Natural killer cell (primary cell): Measurements from ENCODE around the gene ASPDH. TPM values are rescaled to one million over a fixed set of nuclear protein-coding genes. Genes with fewer than 3 reads are reported as not detected.

ENCODE experiments used
- ATAC-seq, 3 donors: fragments of 150-1000 bp in 2 of 3; fragments of 200-7000 bp in 1 of 3; cut with Tn5 transposase; 1 replicate in 1 of 3; 2 replicates in 2 of 3; pipeline ENCODE4 v1.10.0; 2021; ENCODE audit warnings: mild to moderate bottlenecking in 2 of 3, moderate library complexity in 2 of 3
- DNase-seq, 2 donors: peaks; one replicate each; pipeline versions ENCODE4 v3.0.0 to v3.0.0-alpha.2; 2013 to 2021; ENCODE audit warnings: mixed read lengths in 1 of 2
- H3K27ac ChIP-seq: one replicate; pipeline ENCODE4 v1.5.1; 2013; ENCODE audit warnings: mild to moderate bottlenecking, low read length
- H3K27me3 ChIP-seq: one replicate; pipeline ENCODE4 v1.6.1; 2013; ENCODE audit warnings: low read length; ENCODE audit not compliant: control insufficient read depth, insufficient read depth
- H3K36me3 ChIP-seq: one replicate; pipeline ENCODE4 v1.6.1; 2013; ENCODE audit warnings: low read length; ENCODE audit not compliant: control insufficient read depth, insufficient read depth
- H3K4me1 ChIP-seq: one replicate; pipeline ENCODE4 v1.6.1; 2013; ENCODE audit warnings: low read length; ENCODE audit not compliant: control insufficient read depth, insufficient read depth
- H3K4me3 ChIP-seq: one replicate; pipeline ENCODE4 v1.5.1; 2013; ENCODE audit warnings: low read length
- H3K9me3 ChIP-seq: one replicate; pipeline ENCODE4 v1.6.1; 2013; ENCODE audit warnings: low read length; ENCODE audit not compliant: control insufficient read depth, insufficient read depth
- H3K27ac Mint-ChIP-seq, 2 donors: one replicate each; pipeline ENCODE4 v1.8.0; 2022; ENCODE audit warnings: mild to moderate bottlenecking in 2 of 2, mixed read lengths in 2 of 2, moderate library complexity in 1 of 2
- H3K27me3 Mint-ChIP-seq, 2 donors: one replicate each; pipeline ENCODE4 v1.8.0; 2022; ENCODE audit warnings: low read depth in 2 of 2, mixed read lengths in 2 of 2
- H3K36me3 Mint-ChIP-seq: one replicate; pipeline ENCODE4 v1.8.0; 2022; ENCODE audit warnings: mixed read lengths
- H3K4me1 Mint-ChIP-seq, 2 donors: one replicate each; pipeline ENCODE4 v1.8.0; 2022; ENCODE audit warnings: mixed read lengths in 2 of 2
- H3K4me3 Mint-ChIP-seq: one replicate; pipeline ENCODE4 v1.8.0; 2022; ENCODE audit warnings: mild to moderate bottlenecking, moderate library complexity, mixed read lengths
- H3K9me3 Mint-ChIP-seq, 2 donors: one replicate each; pipeline ENCODE4 v1.8.0; 2022; ENCODE audit warnings: mixed read lengths in 2 of 2
- CTCF ChIP-seq: fragments of 200-600 bp; IDR thresholded peaks from one replicate; pipeline ENCODE4 v1.8.0; 2022; ENCODE audit warnings: antibody characterized with exemption
- WGBS: methylation state at CpG from one replicate; pipeline ENCODE4 v1.1.7; 2013; ENCODE audit warnings: missing lambda C conversion rate; ENCODE audit not compliant: insufficient coverage; 5-methylcytosine and 5-hydroxymethylcytosine counted together
- intact Hi-C: fragments of 100-400 bp; cut with micrococcal nuclease; formaldehyde crosslinking; loops from one replicate; pipeline ENCODE4 v1.14.2; 2022
- total RNA-seq, 4 donors: library from RNA; stranded (reverse); fragments of 120-200 nt in 1 of 4; gene quantifications; one replicate each; pipeline versions ENCODE4 v1.2.3 to v1.2.4, GENCODE V29; 2013 to 2022

The ASPDH gene
- total RNA-seq, 3 donors from 2014 or later (not counting 1 experiment from before 2014, with no cell fraction given), result not detected

GRCh38 chr19:50476907-50477238 is 36.8 kb downstream of the ASPDH start:
- H3K4me3 Mint-ChIP-seq, result peak overlapping the region; percentile 99
- DNase-seq (no peak), ATAC-seq (no peak)
- H3K9me3 Mint-ChIP-seq, result no peaks in the 10 kb centered on the region
- no peak for TF ChIP-seq CTCF
- H3K36me3 ChIP-seq, result peaks cover 31% of the 10 kb centered on the region
- peaks cover 3% of the 10 kb centered on the region for H3K9me3 ChIP-seq
- peak overlapping the region; percentile 78 for H3K4me3 ChIP-seq
- intact Hi-C loops, result loop anchor here (1.0 to 5.0 kb wide), 2 partner anchors 34 to 120 kb away; partner anchors contain the start of gene JOSD2
- peaks cover 25% of the 10 kb centered on the region for H3K4me1 ChIP-seq
- no peaks in the 10 kb centered on the region for H3K27me3 Mint-ChIP-seq
- H3K27me3 ChIP-seq, result no peaks in the 10 kb centered on the region
- H3K27ac ChIP-seq, result peak overlapping the region; percentile 76
- H3K4me1 Mint-ChIP-seq, result peaks cover 30 to 48% of the 10 kb centered on the region in 2 donors
- peak overlapping the region; percentile 91 to 99 for H3K27ac Mint-ChIP-seq
- 21% methylated on average over 20 of the region's 20 CpGs for WGBS
- H3K36me3 Mint-ChIP-seq, result no peaks in the 10 kb centered on the region

GRCh38 chr19:50476224-50476906 is 37.3 kb downstream of the ASPDH start, which contains the start of the genes EMC10 and GARIN5A:
Gene EMC10 (plus strand): TSS chr19:50476507. CDS start chr19:50476545, 38 bp downstream.
Gene GARIN5A (minus strand): TSS chr19:50476848. CDS start chr19:50476388, 460 bp downstream.
- intact Hi-C loops, result loop anchor here (1.0 to 5.0 kb wide), 2 partner anchors 35 to 119 kb away; partner anchors contain the start of gene JOSD2
- DNase-seq (peak; percentile 94 to 98), ATAC-seq (peak; percentile 94 to 96 (median 96))
- Histone ChIP-seq H3K4me3 (peak within 1 kb of the TSS; percentile 78), H3K4me1 (peaks cover 25% of the 10 kb centered on the region), H3K27ac (peak within 1 kb of the TSS; percentile 76), H3K9me3 (peaks cover 3% of the 10 kb centered on the region), H3K36me3 (peaks cover 29% of the 10 kb centered on the region), H3K27me3 (no peaks in the 10 kb centered on the region)
- WGBS, result 5% methylated on average over 58 of the region's 58 CpGs
- H3K36me3 Mint-ChIP-seq, result no peaks in the 10 kb centered on the region
- H3K9me3 Mint-ChIP-seq, result no peaks in the 10 kb centered on the region
- H3K27me3 Mint-ChIP-seq, result no peaks in the 10 kb centered on the region
- H3K4me1 Mint-ChIP-seq, result peaks cover 30 to 48% of the 10 kb centered on the region in 2 donors
- peak within 1 kb of the TSS; percentile 99 for H3K4me3 Mint-ChIP-seq
- TF ChIP-seq CTCF, result no peak
- peak within 1 kb of the TSS; percentile 91 to 99 for H3K27ac Mint-ChIP-seq

GRCh38 chr19:50475736-50476223 is 37.9 kb downstream of the ASPDH start:
- H3K27me3 Mint-ChIP-seq, result no peaks in the 10 kb centered on the region
- Histone ChIP-seq H3K27me3 (no peaks in the 10 kb centered on the region), H3K4me3 (peak overlapping the region; percentile 78), H3K27ac (peak overlapping the region; percentile 76), H3K9me3 (peaks cover 3% of the 10 kb centered on the region), H3K4me1 (peaks cover 25% of the 10 kb centered on the region), H3K36me3 (peaks cover 23% of the 10 kb centered on the region)
- peak overlapping the region; percentile 99 for H3K4me3 Mint-ChIP-seq
- intact Hi-C loops, result loop anchor here (1.0 to 5.0 kb wide), 2 partner anchors 36 to 118 kb away; partner anchors contain the start of gene JOSD2
- H3K9me3 Mint-ChIP-seq, result no peaks in the 10 kb centered on the region
- TF ChIP-seq CTCF, result no peak
- peak overlapping the region; percentile 91 to 99 for H3K27ac Mint-ChIP-seq
- ATAC-seq (no peak), DNase-seq (no peak)
- 85% methylated on average over 29 of the region's 29 CpGs for WGBS
- peaks cover 25 to 42% of the 10 kb centered on the region in 2 donors for H3K4me1 Mint-ChIP-seq
- no peaks in the 10 kb centered on the region for H3K36me3 Mint-ChIP-seq
